Fibroblast of skin of right biceps (primary cell): Measurements from ENCODE around the gene ABHD5.

Source experiments
- DNase-seq: peaks from one replicate; pipeline ENCODE4 v3.0.0-alpha.2; 2013

The ABHD5 gene

DNA sequence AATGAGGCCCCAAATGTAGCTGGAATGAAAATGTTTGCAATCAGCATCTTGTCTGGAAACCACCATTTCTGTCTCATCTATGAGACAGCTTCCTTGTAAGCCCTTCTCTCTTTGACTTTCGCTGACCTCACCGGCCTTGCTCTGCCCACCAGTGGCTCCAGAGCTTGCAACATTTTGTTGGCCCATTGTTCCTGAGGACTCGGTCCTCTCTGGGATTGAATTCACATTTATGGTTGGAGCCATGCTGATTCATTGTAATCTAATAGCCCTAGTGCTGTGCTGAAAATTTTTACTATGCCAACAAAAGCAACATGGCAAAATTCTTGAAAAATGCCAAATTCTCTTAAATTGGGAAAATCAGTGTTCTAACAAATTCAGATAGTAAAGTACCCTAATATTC lies 37.2 kb downstream of the ABHD5 start:
- no peak for DNase-seq

DNA sequence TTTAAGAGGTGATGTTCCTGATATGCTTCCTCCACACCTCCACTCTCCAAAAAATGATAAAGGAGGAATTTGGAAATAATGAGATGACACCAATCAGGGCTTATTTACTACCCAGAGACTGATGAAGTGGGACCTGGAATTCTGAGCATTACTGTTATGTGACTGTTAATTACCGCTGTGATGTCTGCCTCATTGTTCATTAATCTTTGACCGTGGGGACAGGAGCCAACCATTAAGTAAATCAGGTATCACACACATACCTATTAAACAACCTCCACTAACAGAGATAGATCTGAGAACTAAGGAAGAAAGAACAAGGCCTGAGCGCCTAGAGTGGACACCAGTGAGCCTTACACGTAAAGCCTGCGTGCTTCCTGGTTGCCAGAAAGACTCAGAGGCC lies 37.7 kb downstream of the ABHD5 start:
- no peak for DNase-seq

DNA sequence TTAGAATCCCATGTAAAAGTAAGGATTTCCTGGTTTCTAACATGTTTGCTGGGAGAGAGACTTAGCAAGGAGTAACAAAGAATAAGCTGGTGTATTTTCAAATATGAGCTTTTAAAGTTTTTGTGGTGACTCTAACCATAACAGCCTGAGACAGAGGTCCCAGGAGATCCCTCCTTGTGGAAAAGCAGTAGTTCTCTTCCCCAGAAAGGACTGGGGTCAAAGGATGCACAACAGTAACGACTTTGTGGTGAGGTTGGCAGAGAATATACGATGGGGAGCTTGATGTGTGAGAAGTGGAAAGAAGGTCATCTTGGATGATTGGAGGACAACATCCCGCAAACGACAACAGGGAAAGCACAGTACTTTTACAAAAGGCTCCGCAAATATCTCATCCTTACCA lies 38.2 kb downstream of the ABHD5 start:
- DNase-seq, result no peak

DNA sequence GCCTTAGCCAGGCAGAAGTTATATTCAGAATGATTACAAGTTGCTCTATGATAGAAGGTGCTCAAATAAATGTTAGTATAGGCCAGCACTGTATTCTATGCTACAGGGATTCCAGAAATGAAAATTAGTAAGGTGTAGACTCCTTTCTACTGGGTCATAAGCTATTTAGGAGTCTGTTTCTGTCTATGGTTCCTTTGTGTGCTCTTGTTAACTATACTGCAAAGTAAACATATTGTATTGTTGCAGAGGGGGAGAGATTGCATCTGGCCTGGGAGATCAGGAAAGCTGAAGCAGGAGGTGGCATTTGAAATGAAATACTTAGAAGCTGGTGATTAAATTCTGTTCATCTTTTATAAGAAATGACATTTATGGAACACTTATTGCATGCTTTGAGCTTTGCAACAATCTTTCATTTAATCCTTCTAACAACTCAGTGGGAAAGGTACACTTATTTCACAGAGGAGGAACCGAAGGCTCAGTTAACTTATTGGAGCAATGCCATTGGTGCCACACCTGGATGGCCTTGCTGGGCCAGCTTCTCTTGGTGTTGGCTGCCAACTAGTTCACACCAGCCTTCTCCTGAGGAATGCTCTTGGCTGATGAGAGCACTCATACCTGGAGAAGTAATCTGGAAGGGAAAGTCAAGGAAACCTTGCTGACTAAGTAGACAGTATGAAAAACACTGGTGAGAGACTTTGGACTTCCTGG lies 39.1 kb downstream of the ABHD5 start:
- DNase-seq, result no peak

DNA sequence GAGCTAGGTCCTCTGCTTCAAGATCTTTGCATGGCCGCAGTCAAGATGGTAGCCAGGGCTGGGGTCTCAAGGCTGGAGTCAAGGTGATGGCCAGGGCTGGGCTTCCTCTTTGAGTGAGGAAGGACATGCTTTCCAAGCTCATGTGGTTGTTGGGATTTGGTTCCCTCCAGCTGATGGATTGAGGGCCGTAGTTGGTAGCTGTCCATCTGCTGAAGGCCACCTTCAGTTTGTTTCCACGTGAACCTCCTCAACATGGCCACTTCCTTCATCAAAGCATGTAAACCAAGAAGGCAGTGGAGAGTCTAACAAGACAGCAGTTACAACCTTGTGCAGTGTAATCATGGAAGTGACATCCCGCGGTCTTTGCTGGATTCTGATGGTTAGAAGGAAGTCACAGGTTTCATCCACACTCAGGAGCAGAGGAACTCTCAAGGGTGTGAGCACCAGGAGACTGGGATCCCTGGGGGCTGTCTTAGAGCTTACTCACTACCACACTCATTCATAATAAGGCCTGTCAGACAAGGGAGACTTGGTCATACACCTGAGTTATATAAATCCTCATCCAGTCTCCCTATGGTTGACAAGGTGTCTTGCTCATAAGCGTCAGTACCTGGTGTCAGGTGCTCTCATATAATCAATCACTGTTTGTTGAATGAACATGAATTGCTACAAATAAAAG lies 42.1 kb downstream of the ABHD5 start:
- no peak for DNase-seq

DNA sequence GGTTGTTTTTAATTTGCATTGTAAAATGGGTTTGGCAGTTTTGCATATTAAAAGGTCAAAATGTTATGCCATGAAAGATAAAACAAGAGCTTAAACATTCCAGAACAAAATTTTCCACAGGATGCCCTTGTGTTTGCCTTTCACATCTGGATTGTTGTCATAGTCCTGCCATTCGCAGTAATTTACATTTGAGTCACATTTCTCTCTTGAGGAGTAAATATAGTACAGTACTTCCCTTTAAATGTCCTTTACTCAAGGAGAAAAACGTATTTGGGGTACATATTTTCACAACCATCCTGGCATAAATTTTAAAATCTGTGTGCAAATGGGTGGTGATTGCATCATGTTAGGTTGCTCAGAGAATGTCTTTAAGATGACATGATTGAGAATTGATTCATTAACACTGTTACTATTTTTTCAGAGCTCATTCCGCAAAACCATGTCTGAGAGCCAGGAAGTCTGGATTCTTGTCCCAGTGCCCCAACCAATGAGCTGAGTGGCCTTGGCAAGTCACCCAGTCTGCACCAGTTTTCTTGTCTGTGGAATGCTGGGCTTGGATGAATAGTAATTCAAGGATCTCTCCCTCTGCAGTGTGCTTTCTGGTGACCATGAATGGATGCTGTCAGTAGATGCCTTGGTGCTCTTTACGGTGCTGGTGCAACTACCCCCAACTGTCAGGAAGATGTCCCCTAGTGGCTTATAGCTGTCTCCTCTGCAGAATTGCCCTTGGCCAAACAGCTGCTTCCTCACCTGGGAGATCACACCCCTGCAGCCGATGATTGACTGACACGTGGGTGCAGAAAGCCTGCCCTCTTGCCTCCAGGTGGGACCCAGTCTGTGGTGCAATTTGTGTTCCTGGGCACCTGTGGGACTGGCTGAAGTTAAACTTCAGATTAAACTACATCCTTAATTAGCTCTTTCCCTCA lies 43.0 kb downstream of the ABHD5 start:
- peak; percentile 92 for DNase-seq

DNA sequence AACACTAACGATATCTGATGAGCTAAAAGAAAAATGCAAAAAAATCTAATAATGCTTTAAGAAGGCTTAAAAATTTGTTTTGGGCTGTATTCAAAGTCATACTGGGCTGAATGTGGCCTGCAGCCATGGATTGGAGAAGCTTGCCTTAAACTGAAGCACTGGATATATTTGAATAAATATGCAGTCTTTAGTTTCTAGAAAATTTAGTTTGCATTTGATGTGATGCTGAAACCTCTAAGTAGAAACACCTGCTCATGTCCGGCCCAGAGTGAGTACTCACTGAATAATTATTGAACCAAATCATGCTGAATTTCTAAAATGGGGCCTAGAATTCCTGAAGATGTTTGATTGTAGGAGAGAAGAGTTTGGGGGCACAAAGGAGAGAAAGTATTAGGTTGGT lies 43.9 kb downstream of the ABHD5 start:
- DNase-seq, result no peak

DNA sequence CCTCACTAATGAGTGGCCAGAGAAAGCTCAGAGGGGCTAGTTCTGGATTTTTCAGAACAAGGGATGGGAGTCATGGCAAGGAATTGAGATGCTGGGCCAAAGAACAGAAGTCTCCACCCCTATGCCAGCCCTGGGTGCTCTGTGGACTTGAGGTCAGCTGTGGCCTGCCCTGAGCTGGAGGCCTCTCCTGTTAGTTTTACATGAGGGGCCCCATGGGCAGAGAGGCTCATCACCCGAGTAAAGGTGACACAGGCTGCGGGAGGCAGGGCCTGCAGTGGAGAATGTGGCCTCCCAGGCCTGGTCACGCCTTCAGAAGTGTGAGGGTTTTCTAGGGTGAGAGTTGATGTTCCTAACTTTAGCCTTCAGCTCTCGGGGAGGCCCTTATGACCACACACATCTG lies 44.9 kb downstream of the ABHD5 start:
- no peak for DNase-seq

DNA sequence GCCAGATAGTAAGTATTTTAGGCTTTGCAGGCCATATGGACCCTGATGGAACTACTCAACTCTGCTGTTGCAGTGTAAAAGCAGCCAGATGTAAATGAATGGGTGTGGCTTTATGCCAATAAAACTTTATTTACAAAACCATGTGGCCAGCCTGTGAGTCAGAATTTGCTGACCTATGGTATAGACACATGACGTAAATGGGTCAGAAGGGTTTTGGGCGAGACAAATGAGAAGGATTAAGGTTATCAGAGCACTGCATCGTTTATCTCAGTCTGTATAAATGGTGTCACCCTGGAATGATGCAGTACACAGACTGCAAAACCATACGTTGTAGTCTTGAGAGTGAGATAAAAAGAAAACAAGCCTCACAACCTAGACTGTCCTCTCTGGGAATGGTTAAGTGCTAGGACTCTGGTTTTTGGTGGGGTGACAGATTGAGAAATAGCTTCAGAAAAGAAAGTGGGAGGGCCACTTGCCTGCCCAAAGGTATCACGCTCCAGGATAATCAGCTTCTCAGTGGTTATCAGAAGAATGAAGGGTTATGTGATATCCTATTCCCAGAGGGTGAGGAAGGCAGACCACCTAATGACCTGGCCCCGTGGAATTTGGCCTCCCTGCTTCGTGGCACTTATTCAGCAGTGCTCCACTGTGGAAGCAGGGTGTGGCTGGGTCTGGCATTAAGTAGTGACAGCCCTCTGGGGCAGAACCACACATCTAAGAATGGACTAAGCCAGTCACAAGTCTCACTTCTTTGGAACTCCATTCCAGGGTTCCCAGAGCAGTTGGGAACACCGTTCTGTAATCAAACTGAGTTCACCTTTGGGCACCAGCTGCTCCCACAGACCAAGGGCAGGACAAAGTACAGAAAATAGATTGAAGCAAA lies 46.1 kb downstream of the ABHD5 start:
- DNase-seq, result no peak

DNA sequence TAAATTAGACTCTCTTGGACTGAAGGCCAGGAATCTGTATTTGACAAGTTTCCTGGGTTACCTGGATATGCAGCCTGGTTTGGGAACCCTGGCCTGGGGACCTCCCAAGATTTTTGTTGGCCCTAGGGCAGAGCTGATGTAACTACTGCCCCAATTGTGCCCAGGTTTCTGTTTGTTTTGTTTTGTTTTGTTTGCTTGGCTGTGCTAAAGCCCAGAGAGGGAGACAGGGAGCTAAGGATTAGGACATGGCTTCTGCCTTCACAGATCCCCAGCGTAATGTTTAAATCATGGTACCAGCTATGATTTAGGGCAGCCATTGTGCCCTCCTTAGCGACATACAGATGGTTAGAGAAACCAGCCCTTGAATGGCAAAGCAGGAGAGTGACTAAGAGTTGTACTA lies 47.6 kb downstream of the ABHD5 start:
- no peak for DNase-seq

DNA sequence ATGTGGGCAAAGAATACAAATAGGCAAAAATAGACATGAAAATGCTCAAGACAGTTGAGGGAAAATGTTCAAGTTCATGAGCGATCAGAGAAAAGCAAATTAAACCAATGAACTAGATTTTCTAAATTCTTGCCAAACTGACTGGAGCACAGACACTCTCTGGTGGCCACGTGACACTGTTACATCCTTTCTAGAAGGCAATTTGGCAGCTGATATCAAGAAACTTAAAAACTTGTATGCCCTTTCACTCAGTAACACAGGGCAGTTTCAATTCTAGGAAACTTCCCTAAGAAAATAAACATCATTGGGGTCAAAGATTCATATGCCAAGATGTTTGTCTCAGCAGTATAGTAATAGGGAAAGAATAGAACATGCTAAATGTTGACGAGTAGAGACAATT lies 52.2 kb downstream of the ABHD5 start:
- peak; percentile 33 for DNase-seq

DNA sequence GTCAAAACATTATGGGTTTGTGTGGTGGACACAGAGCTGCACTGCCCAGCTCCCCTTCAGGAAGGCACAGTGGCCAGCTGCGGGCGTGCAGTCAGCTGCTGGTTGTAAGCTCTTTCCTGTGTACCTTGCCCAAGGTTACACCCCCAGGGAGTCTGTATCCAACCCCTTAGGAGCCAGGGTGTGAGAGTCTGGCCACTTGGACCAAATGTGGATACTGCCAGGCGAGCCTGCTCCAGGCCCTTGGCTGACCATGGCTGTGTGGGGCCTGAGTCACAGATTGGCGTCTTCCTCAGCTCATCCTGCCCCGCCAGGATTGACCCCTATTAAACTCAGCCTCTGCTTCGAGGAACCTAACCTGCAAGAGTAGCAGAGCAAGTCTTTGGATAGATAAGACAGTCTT lies 56.9 kb downstream of the ABHD5 start:
- no peak for DNase-seq

DNA sequence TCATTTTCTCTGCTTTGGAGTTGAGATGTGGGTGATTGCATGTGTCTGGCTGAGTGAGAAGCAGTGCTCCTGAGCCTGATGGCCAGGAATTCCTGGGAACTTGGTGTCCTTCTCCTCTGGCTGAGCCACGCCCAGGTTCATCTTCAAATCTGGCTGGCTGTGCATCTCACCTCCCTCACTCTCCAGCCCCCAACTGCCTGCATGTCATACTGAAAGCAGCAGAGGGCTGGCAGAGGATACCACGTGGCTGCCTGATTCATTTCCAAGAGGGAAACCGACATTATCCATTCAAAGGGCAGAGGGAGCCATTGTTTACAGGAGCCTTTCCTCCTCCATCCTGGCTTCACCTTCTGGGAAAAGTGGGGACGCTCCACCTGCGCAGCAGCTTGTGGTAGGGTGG lies 57.4 kb downstream of the ABHD5 start:
- DNase-seq, result peak; percentile 61

DNA sequence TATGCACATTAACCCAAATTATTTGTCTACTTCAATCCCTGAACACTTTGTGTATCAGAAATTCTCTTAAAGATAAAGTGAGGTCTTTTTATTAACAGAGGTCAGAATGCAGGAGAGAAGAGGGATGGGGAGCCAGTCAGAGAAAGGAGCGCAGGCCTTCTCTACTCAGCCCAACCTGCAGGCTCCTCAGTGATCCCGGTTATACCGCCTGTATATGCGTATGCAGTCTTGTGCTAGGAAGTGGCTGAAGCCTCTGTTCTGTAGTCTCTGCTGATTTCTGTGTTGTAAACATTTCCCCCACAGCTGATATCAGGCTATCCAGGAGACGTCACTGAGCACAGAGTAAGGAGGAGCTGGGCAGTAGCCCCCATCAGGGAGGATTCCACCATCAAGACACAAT lies 57.9 kb downstream of the ABHD5 start:
- DNase-seq, result no peak

DNA sequence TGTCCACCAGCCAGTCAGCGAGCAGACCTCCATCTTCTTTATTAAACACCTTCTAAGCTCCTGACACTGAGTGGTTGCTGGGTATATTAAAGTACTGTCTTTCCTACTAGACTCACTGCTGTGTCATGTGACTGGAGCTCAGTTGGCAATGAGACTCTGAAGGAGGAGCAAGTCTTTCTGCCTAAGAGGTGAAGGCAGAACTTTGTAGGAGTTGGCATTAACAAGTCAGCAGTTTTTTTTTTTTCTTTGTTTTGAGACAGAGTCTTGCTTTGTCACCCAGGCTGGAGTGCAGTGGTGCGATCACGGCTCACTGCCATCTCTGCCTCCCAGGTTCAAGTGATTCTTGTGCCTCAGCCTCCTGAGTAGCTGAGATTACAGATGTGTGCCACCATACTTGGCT lies 62.2 kb downstream of the ABHD5 start:
- no peak for DNase-seq

DNA sequence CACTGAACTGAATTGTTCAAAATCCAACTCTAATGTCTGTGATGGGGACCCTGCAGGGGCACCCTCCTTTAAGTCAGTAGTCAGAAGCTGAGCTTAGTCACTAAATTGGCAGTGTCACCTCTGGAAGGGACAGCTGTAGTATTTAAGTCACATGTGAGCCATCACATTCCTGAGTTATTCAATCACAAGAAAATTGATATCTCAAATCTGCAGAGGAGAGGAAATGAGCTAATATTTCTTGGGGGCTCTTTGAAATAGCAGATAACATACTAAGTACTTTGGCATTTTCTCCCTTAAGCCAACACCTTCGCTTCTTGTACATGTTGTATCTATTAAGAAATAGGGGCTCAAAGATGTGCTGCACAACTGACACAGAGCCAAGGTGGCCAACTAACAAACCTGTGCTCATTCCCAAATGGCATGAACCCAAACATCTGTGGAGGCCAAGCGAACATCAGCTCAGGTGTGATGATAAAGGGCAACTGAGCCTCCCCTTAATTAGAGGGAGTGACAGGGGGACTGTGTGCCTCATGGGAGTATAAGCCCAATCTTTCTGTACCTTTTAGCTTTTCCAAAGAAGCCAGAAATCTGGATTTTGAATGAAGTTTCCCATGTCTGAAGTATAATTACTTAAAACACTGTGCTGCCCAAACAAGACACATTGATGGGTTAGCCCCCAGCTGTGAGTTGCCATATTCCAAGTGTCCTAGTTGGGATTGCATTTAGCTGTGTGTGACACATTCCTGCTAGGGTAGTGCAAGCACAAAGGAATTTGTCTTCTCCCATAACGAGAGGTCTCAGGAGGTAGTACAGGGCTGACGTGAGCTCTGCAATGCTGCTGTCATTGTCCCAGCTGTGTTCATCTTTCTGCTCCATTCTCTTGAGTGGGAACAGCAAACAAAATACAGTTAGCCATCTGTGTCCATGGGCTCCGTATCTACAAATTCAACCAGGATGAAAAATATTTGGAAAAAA lies 63.3 kb downstream of the ABHD5 start:
- DNase-seq, result peak; percentile 90

DNA sequence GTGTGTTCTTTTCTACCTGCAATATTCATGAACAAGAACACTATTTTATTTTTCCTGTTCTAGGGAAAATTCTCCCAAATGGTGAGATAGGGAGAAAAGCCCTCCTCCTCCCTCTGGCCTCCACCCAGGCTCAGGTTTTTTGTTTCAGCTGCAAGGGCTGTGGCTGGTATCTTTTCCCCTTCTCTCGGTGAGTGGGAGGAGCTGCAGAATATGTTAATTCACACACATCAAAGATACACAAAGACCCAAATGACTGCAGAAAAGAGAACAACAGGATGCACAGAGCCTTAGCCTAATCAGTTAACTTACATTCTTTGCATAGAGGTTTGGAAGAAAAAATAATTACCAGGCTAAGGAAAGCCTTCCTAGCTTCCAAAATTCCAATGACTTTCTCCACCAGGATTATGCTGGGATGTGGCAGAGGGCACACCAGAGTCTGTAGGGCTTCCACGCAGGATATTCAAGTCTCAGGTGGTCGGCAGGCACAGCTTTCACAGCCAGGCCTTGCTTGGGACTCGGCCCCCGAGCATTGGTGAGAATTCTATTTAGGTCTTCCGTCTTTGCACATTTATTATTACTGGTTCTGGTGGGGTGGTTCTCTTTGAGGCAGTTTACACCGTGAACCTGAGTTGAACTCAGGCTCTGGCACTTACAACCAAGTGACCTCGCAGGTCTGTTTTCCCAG lies 64.9 kb downstream of the ABHD5 start:
- no peak for DNase-seq

DNA sequence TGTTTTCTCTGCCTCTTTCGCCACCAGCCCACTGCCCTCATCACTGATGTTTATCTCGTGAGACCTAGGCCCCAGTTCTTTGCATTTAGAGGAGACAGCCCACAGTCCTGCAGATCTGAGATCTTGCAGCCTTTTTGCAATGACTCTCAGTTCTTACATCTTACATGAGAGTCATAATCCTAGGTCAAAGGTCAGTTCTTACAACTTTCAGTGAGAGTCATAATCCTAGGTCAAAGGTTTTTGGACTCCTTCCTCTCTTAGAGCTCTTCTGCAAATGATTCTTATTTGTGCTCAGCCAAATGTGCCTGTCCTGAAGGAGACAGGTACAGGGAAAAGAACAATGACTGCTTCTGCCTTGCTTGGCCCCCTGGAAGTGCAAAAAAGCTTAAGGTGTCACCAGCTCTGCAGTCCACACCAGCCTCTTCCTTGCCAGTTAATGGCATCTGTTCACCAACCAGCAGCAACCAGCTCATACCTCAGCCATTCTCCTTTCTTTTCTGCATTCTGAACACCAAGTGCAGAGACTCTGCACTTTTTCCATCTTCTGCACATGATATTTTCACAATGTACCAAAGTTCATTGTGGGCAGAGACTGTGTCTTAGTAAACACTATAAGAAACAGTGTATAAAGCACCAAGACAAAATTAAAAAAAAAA lies 67.1 kb downstream of the ABHD5 start:
- DNase-seq, result no peak

DNA sequence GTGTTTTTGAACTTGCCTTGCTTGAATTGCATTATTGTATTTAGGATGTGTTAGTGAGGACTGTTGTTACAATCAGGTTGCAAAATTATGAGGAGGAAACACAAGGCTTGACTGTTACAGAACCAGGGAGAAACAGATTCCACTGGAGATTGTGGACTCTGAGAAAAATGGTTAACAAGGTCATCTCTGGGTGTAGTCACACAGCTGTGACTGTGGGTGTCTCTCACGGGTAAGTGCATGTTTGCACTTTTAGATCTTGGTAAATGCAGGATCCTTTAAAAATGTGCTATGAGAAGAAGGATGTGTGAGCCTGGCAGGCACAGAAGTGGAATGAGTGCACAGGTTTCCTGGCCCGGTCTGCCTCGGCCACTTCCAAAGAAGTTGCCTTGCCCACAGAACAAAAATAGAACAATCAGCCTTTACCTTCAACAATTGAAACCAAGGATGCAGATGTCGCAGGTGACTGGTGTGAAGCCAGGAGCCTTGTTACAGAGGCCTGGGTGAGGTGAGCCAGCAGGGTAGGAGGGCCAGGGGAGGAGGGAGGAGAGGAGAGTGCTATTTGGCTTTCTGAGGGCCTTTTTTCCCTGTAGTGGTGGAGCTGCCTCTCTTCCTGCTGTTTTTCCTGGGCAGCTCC lies 68.0 kb downstream of the ABHD5 start:
- no peak for DNase-seq

DNA sequence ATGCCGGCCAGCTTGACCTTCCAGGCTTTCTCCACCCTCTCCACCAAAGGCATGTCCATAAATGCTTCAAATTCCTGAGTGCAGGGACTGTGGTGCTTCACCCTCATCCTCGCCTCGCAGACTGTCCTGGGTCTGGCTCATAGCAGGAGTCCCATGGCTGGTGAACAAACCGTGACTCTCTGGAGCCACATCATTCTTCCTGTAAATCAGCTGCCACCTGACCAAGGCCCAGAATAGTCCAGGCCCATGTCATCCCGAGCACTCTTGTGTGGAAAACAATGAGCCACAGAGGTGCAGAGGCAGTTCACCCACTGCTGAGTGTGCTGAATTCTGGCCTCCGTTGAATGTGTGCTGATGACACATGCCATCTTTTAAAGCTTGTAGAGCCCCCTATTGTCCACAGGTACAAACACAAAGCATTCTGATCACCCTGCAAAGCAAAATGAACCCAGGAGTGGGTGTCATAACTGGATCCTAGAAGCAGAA lies 68.6 kb downstream of the ABHD5 start:
- peak; percentile 75 for DNase-seq
